GM18520 (cell line): Measurements from ENCODE around the gene TMEM132C.

Experiments used
- ATAC-seq: cut with Tn5 transposase; IDR thresholded peaks from one replicate; pipeline ENCODE4 v1.9.1; 2021; ENCODE audit not compliant: unreplicated experiment

Gene TMEM132C

GRCh38 chr12:128338386-128339125, 71.6 kb downstream of the TMEM132C start:
- ATAC-seq, result no peak

- no peak for ATAC-seq
These were observed 72.2 kb downstream of the TMEM132C start for GRCh38 chr12:128339126-128339520.

GRCh38 chr12:128339631-128340030, 72.7 kb downstream of the TMEM132C start:
- ATAC-seq, result no peak

- no peak for ATAC-seq
These were observed 86.3 kb downstream of the TMEM132C start for GRCh38 chr12:128353301-128353700.

GRCh38 chr12:128356547-128356946, 89.6 kb downstream of the TMEM132C start:
- no peak for ATAC-seq

GRCh38 chr12:128361400-128361995, 94.5 kb downstream of the TMEM132C start:
- ATAC-seq, result no peak

GRCh38 chr12:128365032-128365431, 98.1 kb downstream of the TMEM132C start:
- no peak for ATAC-seq

- ATAC-seq, result no peak
These were observed 98.8 kb downstream of the TMEM132C start for GRCh38 chr12:128365651-128366231.

GRCh38 chr12:128367961-128368360, 101.0 kb downstream of the TMEM132C start:
- no peak for ATAC-seq

GRCh38 chr12:128381541-128381940, 114.6 kb downstream of the TMEM132C start:
- ATAC-seq, result no peak

GRCh38 chr12:128381946-128382345, 115.0 kb downstream of the TMEM132C start:
- ATAC-seq, result no peak

GRCh38 chr12:128382946-128383345, 116.0 kb downstream of the TMEM132C start:
- ATAC-seq, result no peak

- no peak for ATAC-seq
These were observed 116.5 kb downstream of the TMEM132C start for GRCh38 chr12:128383357-128383937.

GRCh38 chr12:128385736-128386135, 118.8 kb downstream of the TMEM132C start:
- no peak for ATAC-seq

GRCh38 chr12:128387811-128388422, 120.9 kb downstream of the TMEM132C start:
- ATAC-seq, result no peak

- no peak for ATAC-seq
These were observed 121.6 kb downstream of the TMEM132C start for GRCh38 chr12:128388461-128389000.

- no peak for ATAC-seq
These were observed 126.4 kb downstream of the TMEM132C start for GRCh38 chr12:128393346-128393745.

GRCh38 chr12:128394137-128394536, 127.2 kb downstream of the TMEM132C start:
- no peak for ATAC-seq

GRCh38 chr12:128399253-128399652, 132.3 kb downstream of the TMEM132C start:
- no peak for ATAC-seq

- no peak for ATAC-seq
These were observed 135.7 kb downstream of the TMEM132C start for GRCh38 chr12:128402486-128403243.
